Loucy (cell line): ENCODE results near the gene GSK3B.
"Not testable (repeated sequence)": the region's sequence is repeated elsewhere in the genome, so short reads cannot be mapped to it uniquely, and the experiment has no call there.

Experiments
- H2AFZ ChIP-seq: fragments of 200-600 bp; sonication (generic); 2 replicates; pipeline ENCODE4 v1.6.0; 2016; ENCODE audit warnings: antibody characterized with exemption, mild to moderate bottlenecking, low read length, moderate library complexity
- H3F3A ChIP-seq: fragments of 200-600 bp; 2 replicates; pipeline ENCODE4 v1.6.0; 2016; ENCODE audit warnings: antibody characterized with exemption, low read depth, mild to moderate bottlenecking
- H3K27me3 ChIP-seq: fragments of 200-600 bp; sonication (generic); 2 replicates; pipeline ENCODE4 v1.6.1; 2014; ENCODE audit warnings: low read length, mild to moderate bottlenecking; ENCODE audit not compliant: insufficient read depth, poor library complexity, severe bottlenecking
- H3K36me3 ChIP-seq: fragments of 200-600 bp; sonication (generic); 2 replicates; pipeline ENCODE4 v1.6.1; 2016; ENCODE audit warnings: low read length; ENCODE audit not compliant: insufficient read depth
- H3K4me1 ChIP-seq: fragments of 200-600 bp; sonication (generic); 2 replicates; pipeline ENCODE4 v1.5.1; 2014; ENCODE audit warnings: low read length, mild to moderate bottlenecking; ENCODE audit not compliant: insufficient read depth, poor library complexity, severe bottlenecking
- H3K4me2 ChIP-seq: fragments of 200-600 bp; sonication (generic); 2 replicates; pipeline ENCODE4 v1.6.0; 2014; ENCODE audit warnings: antibody characterized with exemption, low read length, low read depth, mild to moderate bottlenecking; ENCODE audit not compliant: poor library complexity, severe bottlenecking
- H3K4me3 ChIP-seq: fragments of 200-600 bp; sonication (generic); 2 replicates; pipeline ENCODE4 v1.5.1; 2014; ENCODE audit warnings: low read length, mild to moderate bottlenecking, mixed read lengths; ENCODE audit not compliant: poor library complexity, severe bottlenecking
- H3K79me2 ChIP-seq: fragments of 200-600 bp; sonication (generic); 2 replicates; pipeline ENCODE4 v1.6.1; 2014; ENCODE audit warnings: low read length; ENCODE audit not compliant: insufficient read depth
- H3K9ac ChIP-seq: fragments of 200-600 bp; sonication (generic); 2 replicates; pipeline ENCODE4 v1.6.0; 2014; ENCODE audit warnings: mild to moderate bottlenecking, low read depth, low read length, moderate library complexity; ENCODE audit not compliant: poor library complexity, severe bottlenecking
- H3K9me2 ChIP-seq: fragments of 200-600 bp; sonication (generic); replicated peaks from 2 replicates; pipeline ENCODE4 v1.6.1; 2016; ENCODE audit warnings: low read depth, low read length, mixed read lengths
- H3K9me3 ChIP-seq: fragments of 200-600 bp; sonication (generic); 2 replicates; pipeline ENCODE4 v1.6.1; 2014; ENCODE audit warnings: mild to moderate bottlenecking, antibody characterized with exemption, low read length, low read depth; ENCODE audit not compliant: insufficient read depth
- H4K20me1 ChIP-seq: fragments of 200-600 bp; sonication (generic); 2 replicates; pipeline ENCODE4 v1.6.0; 2014; ENCODE audit warnings: antibody characterized with exemption, low read length, mild to moderate bottlenecking; ENCODE audit not compliant: insufficient read depth, poor library complexity, severe bottlenecking
- CTCF ChIP-seq: fragments of 200-600 bp; sonication (generic); conservative IDR thresholded peaks from 2 replicates; pipeline ENCODE4 v1.5.1; 2014; ENCODE audit warnings: mild to moderate bottlenecking, antibody characterized with exemption, low read length
- EZH2phosphoT487 ChIP-seq: fragments of 200-600 bp; IDR thresholded peaks from 2 replicates; pipeline ENCODE4 v1.6.1; 2018; ENCODE audit warnings: antibody characterized with exemption, mild to moderate bottlenecking, moderate library complexity, borderline replicate concordance

Gene GSK3B

DNA sequence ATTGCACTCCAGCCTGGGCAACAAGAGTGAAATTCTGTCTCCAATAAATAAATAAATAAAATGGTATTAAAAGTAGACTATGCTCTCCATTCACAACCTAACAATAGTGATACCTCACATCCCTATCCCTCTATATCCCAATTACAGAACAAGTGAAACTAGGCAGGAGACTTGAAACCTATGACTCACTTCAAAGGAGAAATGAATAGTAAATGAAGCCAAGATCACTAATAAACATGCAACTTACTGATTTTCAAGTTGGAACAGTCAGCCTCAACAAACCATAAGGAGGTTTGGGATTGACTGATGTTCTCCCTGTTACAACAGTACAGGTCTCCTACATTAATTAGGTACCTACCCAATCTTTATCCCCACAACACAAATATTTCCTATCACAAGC, 103.4 kb downstream of the GSK3B start:
- H3K27me3 ChIP-seq = no peaks in the 10 kb centered on the region
- H3F3A ChIP-seq = no peaks in the 10 kb centered on the region; the same call in 1 of the 2 replicates
- no peak overlapping the region for H3K4me3 ChIP-seq
- H3K79me2 ChIP-seq = peaks cover 100% of the 10 kb centered on the region
- H3K4me2 ChIP-seq = no peak overlapping the region
- H2AFZ ChIP-seq = no peak overlapping the region
- peaks cover 76% of the 10 kb centered on the region for H4K20me1 ChIP-seq
- H3K36me3 ChIP-seq = peaks cover 4% of the 10 kb centered on the region; the same call in 1 of the 2 replicates
- H3K9me2 ChIP-seq = no peaks in the 10 kb centered on the region
- H3K9me3 ChIP-seq = peaks cover 4% of the 10 kb centered on the region; the same call in 1 of the 2 replicates
- TF ChIP-seq EZH2phosphoT487 (no peak), CTCF (no peak)
- H3K9ac ChIP-seq = no peak overlapping the region
- H3K4me1 ChIP-seq = no peaks in the 10 kb centered on the region

DNA sequence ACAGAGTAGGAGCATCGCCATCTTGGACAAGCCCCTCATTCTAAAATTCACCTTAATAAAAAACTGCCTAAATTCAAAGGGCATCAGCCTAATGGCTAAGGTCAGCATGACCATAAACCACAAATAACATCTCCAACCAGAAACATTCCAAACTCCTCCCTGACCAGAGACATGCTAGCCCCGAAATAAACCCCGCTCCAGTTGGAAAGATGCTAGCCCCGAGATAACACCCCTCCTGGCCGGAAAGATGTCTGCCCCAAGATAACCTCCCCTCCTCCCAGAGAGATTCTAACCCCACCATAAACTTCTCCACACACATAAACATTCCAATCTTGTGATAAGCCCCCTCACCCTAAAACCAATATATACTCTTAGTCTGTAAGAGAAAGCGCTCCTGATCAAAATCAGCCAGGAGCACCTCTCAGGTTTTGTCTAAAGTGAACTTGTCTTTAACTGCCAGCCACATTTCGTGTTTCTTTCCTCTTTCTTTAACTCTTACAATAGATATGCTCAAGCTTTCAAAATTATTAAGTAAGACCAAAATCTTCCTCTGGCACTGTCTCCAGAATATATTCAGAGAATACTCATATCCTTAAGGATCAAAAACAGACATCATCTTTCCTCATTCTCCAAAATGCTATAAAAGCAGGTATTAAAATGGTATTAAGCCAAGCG, 104.1 kb downstream of the GSK3B start:
- H3K27me3 ChIP-seq = no peaks in the 10 kb centered on the region
- no peak overlapping the region for H3K9ac ChIP-seq
- peaks cover 100% of the 10 kb centered on the region for H3K79me2 ChIP-seq

DNA sequence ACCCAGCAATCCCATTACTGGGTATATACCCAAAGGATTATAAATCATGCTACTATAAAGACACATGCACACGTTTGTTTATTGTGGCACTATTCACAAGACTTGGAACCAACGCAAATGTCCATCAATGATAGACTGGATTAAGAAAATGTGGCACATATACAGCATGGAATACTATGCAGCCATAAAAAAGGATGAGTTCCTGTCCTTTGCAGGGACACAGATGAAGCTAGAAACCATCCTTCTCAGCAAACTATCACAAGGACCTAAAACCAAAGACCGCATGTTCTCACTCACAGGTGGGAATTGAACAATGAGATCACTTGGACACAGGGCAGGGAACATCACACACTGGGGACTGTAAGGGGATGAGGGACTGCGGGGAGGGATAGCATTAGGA, 107.4 kb downstream of the GSK3B start:
- H3K36me3 ChIP-seq, H3K9me3 ChIP-seq, H2AFZ ChIP-seq, H3K9ac ChIP-seq, H3K27me3 ChIP-seq, H3F3A ChIP-seq, H3K9me2 ChIP-seq, H3K4me2 ChIP-seq, H3K4me3 ChIP-seq, H3K4me1 ChIP-seq: not testable (repeated sequence)
- Histone ChIP-seq H3K79me2 (peaks cover 99% of the 10 kb centered on the region), H4K20me1 (peaks cover 47% of the 10 kb centered on the region)

More for the DNA sequence above, 104.1 kb downstream of the GSK3B start:
- Histone ChIP-seq H3K4me1 (no peaks in the 10 kb centered on the region), H3K9me2 (no peaks in the 10 kb centered on the region), H2AFZ (no peak overlapping the region), H3K36me3 (peaks cover 4% of the 10 kb centered on the region; the same call in 1 of the 2 replicates), H4K20me1 (peaks cover 72% of the 10 kb centered on the region), H3K4me2 (no peak overlapping the region), H3K4me3 (no peak overlapping the region), H3K9me3 (peaks cover 4% of the 10 kb centered on the region; the same call in 1 of the 2 replicates), H3F3A (no peaks in the 10 kb centered on the region; the same call in 1 of the 2 replicates)
- TF ChIP-seq CTCF (no peak), EZH2phosphoT487 (no peak)

DNA sequence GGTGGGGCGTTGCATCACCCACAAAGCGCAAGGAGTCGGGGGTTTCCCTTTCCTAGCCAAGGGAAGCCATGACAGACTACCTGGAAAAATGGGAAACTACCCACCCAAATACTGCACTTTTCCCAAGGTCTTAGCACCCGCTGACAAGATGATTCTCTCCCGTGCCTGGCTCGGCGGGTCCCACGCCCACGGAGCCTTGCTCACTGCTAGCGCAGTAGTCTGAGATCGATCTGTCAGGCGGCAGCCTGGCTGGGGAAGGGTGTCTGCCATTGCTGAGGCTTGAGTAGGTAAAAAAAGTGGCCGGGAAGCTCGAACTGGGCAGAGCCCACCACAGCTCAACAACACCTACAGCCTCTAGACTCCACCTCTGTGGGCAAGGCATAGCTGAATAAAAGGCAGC, 112.9 kb downstream of the GSK3B start:
- H4K20me1 ChIP-seq = peaks cover 43% of the 10 kb centered on the region
- no peaks in the 10 kb centered on the region for H3K27me3 ChIP-seq
- H3K4me3 ChIP-seq = no peak overlapping the region
- no peak overlapping the region for H3K9ac ChIP-seq
- peaks cover 2% of the 10 kb centered on the region; the same call in 1 of the 2 replicates for H3K9me3 ChIP-seq
- no peaks in the 10 kb centered on the region for H3F3A ChIP-seq
- no peaks in the 10 kb centered on the region for H3K4me1 ChIP-seq
- H2AFZ ChIP-seq = no peak overlapping the region
- peaks cover 99% of the 10 kb centered on the region for H3K79me2 ChIP-seq
- H3K4me2 ChIP-seq = no peak overlapping the region
- TF ChIP-seq EZH2phosphoT487 = no peak
- no peaks in the 10 kb centered on the region for H3K9me2 ChIP-seq
- peaks cover 5% of the 10 kb centered on the region; the same call in 1 of the 2 replicates for H3K36me3 ChIP-seq
